SK-N-SH (cell line): ENCODE data around the gene PTPRN. TPM values are rescaled to one million over a fixed set of nuclear protein-coding genes. Genes with fewer than 3 reads are reported as not detected.

Source experiments
- CTCF ChIA-PET: fragments of 300-600, 350-600 bp; formaldehyde crosslinking; extraction: SDS; loops from one replicate; lab custom pipeline; 2021; lab: Yijun Ruan, JAX
- POLR2A ChIA-PET: fragments of 350-600 bp; sonication (Branson Sonifier 250); formaldehyde crosslinking; extraction: SDS; loops from one replicate; lab custom pipeline; 2020; ENCODE audit warnings: antibody characterized with exemption, inconsistent platforms; lab: Yijun Ruan, JAX
- DNase-seq: peaks from one replicate; pipeline ENCODE4 v3.0.0; 2012
- H2AFZ ChIP-seq: fragments of 200-600 bp; sonication (generic); 2 replicates; pipeline ENCODE4 v1.8.1; 2016; ENCODE audit warnings: antibody characterized with exemption, mild to moderate bottlenecking, low read depth
- H3F3A ChIP-seq: fragments of 200-600 bp; sonication (generic); replicated peaks from 2 replicates; pipeline ENCODE3; 2016; ENCODE audit warnings: antibody characterized with exemption, mild to moderate bottlenecking; ENCODE audit not compliant: insufficient read depth
- H3K27ac ChIP-seq, 2 experiments: fragments of 200-500 bp in 1 of 2; fragments of 200-600 bp in 1 of 2; sonication (Bioruptor generic) in 1 of 2; sonication (generic), shearing (Covaris generic) in 1 of 2; 2 replicates each; pipeline versions ENCODE4 v1.5.1 to v1.6.1; 2014 to 2016; ENCODE audit warnings: low read depth in 2 of 2, inconsistent platforms in 1 of 2, low read length in 1 of 2, mild to moderate bottlenecking in 1 of 2, mixed read lengths in 1 of 2
- H3K27me3 ChIP-seq: fragments of 200-600 bp; sonication (generic), shearing (Covaris generic); 2 replicates; pipeline ENCODE4 v1.6.1; 2016; ENCODE audit warnings: mixed run types; ENCODE audit not compliant: insufficient read depth
- H3K36me3 ChIP-seq, 2 experiments: fragments of 200-500 bp in 1 of 2; fragments of 200-600 bp in 1 of 2; sonication (Bioruptor generic) in 1 of 2; sonication (generic) in 1 of 2; replicated peaks in 1 of 2; 2 replicates each; pipeline versions ENCODE3 to v1.5.1; 2014 to 2016; ENCODE audit warnings: low read length in 1 of 2, mild to moderate bottlenecking in 1 of 2; ENCODE audit not compliant: insufficient read depth in 2 of 2, control insufficient read depth in 1 of 2
- H3K4me1 ChIP-seq, 2 experiments: fragments of 200-500 bp in 1 of 2; fragments of 200-600 bp in 1 of 2; sonication (Bioruptor generic) in 1 of 2; sonication (generic), shearing (Covaris generic) in 1 of 2; 2 replicates each; pipeline versions ENCODE4 v1.5.1 to v1.6.1; 2014 to 2016; ENCODE audit warnings: low read depth in 1 of 2, low read length in 1 of 2, mixed run types in 1 of 2; ENCODE audit not compliant: insufficient read depth in 2 of 2, control insufficient read depth in 1 of 2
- H3K4me2 ChIP-seq: fragments of 200-600 bp; sonication (generic), shearing (Covaris generic); 2 replicates; pipeline ENCODE4 v1.6.1; 2017; ENCODE audit warnings: mixed run types
- H3K4me3 ChIP-seq, 2 experiments: fragments of 200-500 bp in 1 of 2; fragments of 200-600 bp in 1 of 2; sonication (Bioruptor generic) in 1 of 2; sonication (generic), shearing (Covaris generic) in 1 of 2; 2 replicates each; pipeline versions ENCODE4 v1.5.1 to v1.8.1; 2014 to 2016; ENCODE audit warnings: low read depth in 2 of 2, inconsistent platforms in 1 of 2, low read length in 1 of 2, mild to moderate bottlenecking in 1 of 2, mixed read lengths in 1 of 2, moderate library complexity in 1 of 2
- H3K79me2 ChIP-seq: fragments of 200-600 bp; sonication (generic); 2 replicates; pipeline ENCODE4 v1.8.1; 2017; ENCODE audit warnings: mild to moderate bottlenecking; ENCODE audit not compliant: insufficient read depth
- H3K9ac ChIP-seq: fragments of 200-600 bp; sonication (generic); 2 replicates; pipeline ENCODE4 v1.6.1; 2017; ENCODE audit warnings: mixed run types
- H3K9me2 ChIP-seq: fragments of 200-600 bp; sonication (generic); 2 replicates; pipeline ENCODE4 v1.6.1; 2017; ENCODE audit warnings: mixed run types
- H3K9me3 ChIP-seq: fragments of 200-600 bp; sonication (generic); 2 replicates; pipeline ENCODE4 v1.6.1; 2017; ENCODE audit warnings: mixed run types, mild to moderate bottlenecking, moderate library complexity
- H4K20me1 ChIP-seq: fragments of 200-600 bp; sonication (generic); 2 replicates; pipeline ENCODE4 v1.6.1; 2017; ENCODE audit warnings: mild to moderate bottlenecking, mixed run types; ENCODE audit not compliant: insufficient read depth
- ELF1 ChIP-seq: IDR thresholded peaks from 2 replicates; pipeline ENCODE4 v1.4.0; 2012
- EP300 ChIP-seq, 2 experiments: IDR thresholded peaks; 2 replicates each; pipeline versions ENCODE4 v1.4.0 to v1.6.1; 2012; ENCODE audit warnings: borderline replicate concordance in 1 of 2, low read depth in 1 of 2, low read length in 1 of 2
- FOSL2 ChIP-seq: IDR thresholded peaks from 2 replicates; pipeline ENCODE4 v1.4.0; 2012; ENCODE audit warnings: low read depth, mild to moderate bottlenecking, moderate library complexity, borderline replicate concordance
- FOXJ3 ChIP-seq: sonication (generic); formaldehyde crosslinking; IDR thresholded peaks from 2 replicates; pipeline ENCODE4 v1.5.1; 2020; ENCODE audit warnings: mild to moderate bottlenecking, missing genetic modification reagents
- GATA2 ChIP-seq: sonication (generic); formaldehyde crosslinking; IDR thresholded peaks from 2 replicates; pipeline ENCODE4 v1.5.0; 2020; ENCODE audit warnings: mild to moderate bottlenecking, missing genetic modification reagents
- MEF2A ChIP-seq: IDR thresholded peaks from 2 replicates; pipeline ENCODE4 v1.4.0; 2012; ENCODE audit warnings: low read depth, borderline replicate concordance
- MXI1 ChIP-seq: IDR thresholded peaks from 2 replicates; pipeline ENCODE4 v1.6.1; 2012; ENCODE audit warnings: mild to moderate bottlenecking, low read depth, low read length, improper control_type of control experiment
- NRF1 ChIP-seq: IDR thresholded peaks from 2 replicates; pipeline ENCODE4 v1.6.1; 2012; ENCODE audit warnings: low read depth, mild to moderate bottlenecking, low read length
- POLR2AphosphoS5 ChIP-seq: IDR thresholded peaks from 2 replicates; pipeline ENCODE4 v1.6.1; 2012; ENCODE audit warnings: low read depth, low read length
- RAD21 ChIP-seq: IDR thresholded peaks from 2 replicates; pipeline ENCODE4 v1.6.1; 2012; ENCODE audit warnings: mild to moderate bottlenecking, low read length
- RCOR1 ChIP-seq: fragments of 150-350 bp; IDR thresholded peaks from 2 replicates; pipeline ENCODE4 v1.6.1; 2017; ENCODE audit warnings: antibody characterized with exemption, low read length
- RFX5 ChIP-seq: IDR thresholded peaks from 2 replicates; pipeline ENCODE4 v1.6.1; 2012; ENCODE audit warnings: mild to moderate bottlenecking, improper control_type of control experiment, low read length
- SIN3A ChIP-seq: IDR thresholded peaks from 2 replicates; pipeline ENCODE4 v1.6.1; 2012; ENCODE audit warnings: low read depth, mild to moderate bottlenecking, low read length, moderate library complexity, borderline replicate concordance
- TAF1 ChIP-seq: IDR thresholded peaks from 2 replicates; pipeline ENCODE4 v1.6.1; 2012; ENCODE audit warnings: low read depth, mild to moderate bottlenecking, low read length, moderate library complexity, borderline replicate concordance
- TCF12 ChIP-seq: IDR thresholded peaks from 2 replicates; pipeline ENCODE4 v1.4.0; 2012
- TEAD4 ChIP-seq: IDR thresholded peaks from 2 replicates; pipeline ENCODE4 v1.4.0; 2012; ENCODE audit warnings: mild to moderate bottlenecking, borderline replicate concordance; ENCODE audit not compliant: insufficient read depth
- WGBS: methylation state at CpG from one replicate; pipeline ENCODE4 v1.1.6; 2017; ENCODE audit warnings: low lambda C conversion rate; 5-methylcytosine and 5-hydroxymethylcytosine counted together
- polyA plus RNA-seq, 3 experiments: library from polyadenylated mRNA; depleted of rRNA; stranded (reverse); fragments of >200 nt; gene quantifications; 2 replicates each; pipeline ENCODE4 v1.2.3, GENCODE V29; 2012
- TF ChIP-seq, protein P1 (sequence below): IDR thresholded peaks from 2 replicates; pipeline ENCODE4 v1.4.0; 2012; ENCODE audit warnings: low read depth, borderline replicate concordance
- TF ChIP-seq, protein P2 (sequence below): IDR thresholded peaks from 2 replicates; pipeline ENCODE4 v1.6.1; 2012; ENCODE audit warnings: mild to moderate bottlenecking, low read depth, low read length, moderate library complexity
- TF ChIP-seq, protein P3 (sequence below): IDR thresholded peaks from 2 replicates; pipeline ENCODE4 v1.4.0; 2012; ENCODE audit warnings: low read depth, borderline replicate concordance
- TF ChIP-seq, protein P4 (sequence below): fragments of 150-350 bp; IDR thresholded peaks from 2 replicates; pipeline ENCODE4 v1.6.1; 2017; ENCODE audit warnings: antibody characterized with exemption, low read length, low read depth, borderline replicate concordance
- TF ChIP-seq, protein P5 (sequence below): fragments of 150-350 bp; IDR thresholded peaks from 2 replicates; pipeline ENCODE4 v1.6.1; 2016; ENCODE audit warnings: mild to moderate bottlenecking, low read depth, low read length

The PTPRN gene
- polyA plus RNA-seq, 1 of the 3 experiments (the other 2 are of a cell fraction), result 9.5 TPM

DNA sequence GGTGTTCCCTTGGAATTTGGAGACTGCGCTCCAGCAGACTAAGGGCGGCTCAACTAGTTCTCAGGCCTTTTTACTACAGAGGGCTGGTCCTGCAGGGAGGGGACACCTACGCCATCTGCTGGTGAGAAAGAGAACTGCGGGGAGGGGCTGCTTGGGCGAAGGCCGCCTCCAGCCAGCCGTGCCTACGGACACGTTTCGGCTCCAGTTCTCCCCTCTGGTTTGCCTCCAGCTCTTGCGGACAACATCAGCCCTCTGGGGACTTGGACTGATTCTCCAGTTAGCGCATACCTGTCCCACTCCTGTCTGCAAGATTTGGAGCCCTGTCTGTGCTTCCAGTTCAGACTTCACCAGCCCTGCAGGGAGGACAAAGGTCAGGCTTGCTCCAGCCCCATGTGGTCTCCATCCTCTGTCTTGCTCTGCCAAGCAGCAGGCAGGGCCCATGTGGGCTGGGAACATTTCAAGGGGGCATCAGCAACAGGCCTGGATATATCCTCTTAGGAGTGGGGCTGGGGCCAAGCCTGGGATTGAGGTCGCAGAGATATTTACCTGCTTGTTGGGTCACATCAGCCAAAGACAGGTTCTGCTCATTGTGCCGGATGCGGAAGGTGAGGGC, 10.3 kb downstream of the PTPRN start (continued):
- TF ChIP-seq RCOR1 (no peak), TCF12 (no peak), RAD21 (peak; percentile 73), TEAD4 (no peak), TAF1 (no peak), RFX5 (no peak), MXI1 (no peak; the same call in 1 of the 2 replicates)
- TF ChIP-seq, protein P1, sequence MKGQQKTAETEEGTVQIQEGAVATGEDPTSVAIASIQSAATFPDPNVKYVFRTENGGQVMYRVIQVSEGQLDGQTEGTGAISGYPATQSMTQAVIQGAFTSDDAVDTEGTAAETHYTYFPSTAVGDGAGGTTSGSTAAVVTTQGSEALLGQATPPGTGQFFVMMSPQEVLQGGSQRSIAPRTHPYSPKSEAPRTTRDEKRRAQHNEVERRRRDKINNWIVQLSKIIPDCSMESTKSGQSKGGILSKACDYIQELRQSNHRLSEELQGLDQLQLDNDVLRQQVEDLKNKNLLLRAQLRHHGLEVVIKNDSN, result no peak
- TF ChIP-seq, protein P2, sequence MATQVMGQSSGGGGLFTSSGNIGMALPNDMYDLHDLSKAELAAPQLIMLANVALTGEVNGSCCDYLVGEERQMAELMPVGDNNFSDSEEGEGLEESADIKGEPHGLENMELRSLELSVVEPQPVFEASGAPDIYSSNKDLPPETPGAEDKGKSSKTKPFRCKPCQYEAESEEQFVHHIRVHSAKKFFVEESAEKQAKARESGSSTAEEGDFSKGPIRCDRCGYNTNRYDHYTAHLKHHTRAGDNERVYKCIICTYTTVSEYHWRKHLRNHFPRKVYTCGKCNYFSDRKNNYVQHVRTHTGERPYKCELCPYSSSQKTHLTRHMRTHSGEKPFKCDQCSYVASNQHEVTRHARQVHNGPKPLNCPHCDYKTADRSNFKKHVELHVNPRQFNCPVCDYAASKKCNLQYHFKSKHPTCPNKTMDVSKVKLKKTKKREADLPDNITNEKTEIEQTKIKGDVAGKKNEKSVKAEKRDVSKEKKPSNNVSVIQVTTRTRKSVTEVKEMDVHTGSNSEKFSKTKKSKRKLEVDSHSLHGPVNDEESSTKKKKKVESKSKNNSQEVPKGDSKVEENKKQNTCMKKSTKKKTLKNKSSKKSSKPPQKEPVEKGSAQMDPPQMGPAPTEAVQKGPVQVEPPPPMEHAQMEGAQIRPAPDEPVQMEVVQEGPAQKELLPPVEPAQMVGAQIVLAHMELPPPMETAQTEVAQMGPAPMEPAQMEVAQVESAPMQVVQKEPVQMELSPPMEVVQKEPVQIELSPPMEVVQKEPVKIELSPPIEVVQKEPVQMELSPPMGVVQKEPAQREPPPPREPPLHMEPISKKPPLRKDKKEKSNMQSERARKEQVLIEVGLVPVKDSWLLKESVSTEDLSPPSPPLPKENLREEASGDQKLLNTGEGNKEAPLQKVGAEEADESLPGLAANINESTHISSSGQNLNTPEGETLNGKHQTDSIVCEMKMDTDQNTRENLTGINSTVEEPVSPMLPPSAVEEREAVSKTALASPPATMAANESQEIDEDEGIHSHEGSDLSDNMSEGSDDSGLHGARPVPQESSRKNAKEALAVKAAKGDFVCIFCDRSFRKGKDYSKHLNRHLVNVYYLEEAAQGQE, result no peak

DNA sequence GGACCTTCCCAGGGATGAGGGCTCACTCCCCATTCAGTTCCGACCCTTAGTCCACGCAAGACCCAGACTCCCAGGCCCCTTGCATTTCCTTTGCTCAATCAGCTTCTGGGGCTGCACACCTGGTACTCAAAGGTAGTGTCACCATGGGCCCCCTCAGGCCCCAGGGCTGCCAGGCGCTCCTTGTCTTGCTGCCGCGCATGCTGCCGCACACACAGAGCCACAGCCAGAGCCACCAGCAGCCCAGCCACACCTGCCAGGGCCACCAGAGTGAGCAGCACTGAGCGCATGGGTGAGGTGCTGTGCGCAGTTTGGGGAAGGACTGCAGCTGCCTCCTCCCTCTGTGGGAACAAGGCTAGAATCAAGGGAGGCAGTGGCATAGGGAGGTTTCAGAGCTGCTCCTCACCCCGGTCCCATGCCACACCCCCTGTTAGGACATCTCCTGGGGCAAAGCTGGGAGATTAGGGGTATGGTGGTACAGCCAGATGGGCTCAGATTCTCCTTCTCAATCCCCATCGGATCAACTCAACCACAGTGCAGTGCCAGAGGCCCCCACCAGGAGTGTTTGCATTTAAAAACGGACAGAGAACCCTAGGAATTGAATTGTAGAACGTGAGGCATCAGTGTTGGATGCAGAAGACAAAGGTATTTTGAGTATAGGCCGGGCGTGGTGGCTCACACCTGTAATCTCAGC, 11.3 kb downstream of the PTPRN start:
- no peak for DNase-seq
- no peak for TF ChIP-seq TCF12
- no peak for TF ChIP-seq MEF2A
- no peak for TF ChIP-seq POLR2AphosphoS5
- TF ChIP-seq MXI1, result no peak
- no peak for TF ChIP-seq TAF1
- no peak for TF ChIP-seq NRF1
- TF ChIP-seq EP300 (IDR thresholded peaks at IDR 0.05; ENCODE audit: borderline replicate concordance in 1 of 2, low read depth in 1 of 2, low read length in 1 of 2), result no peak
- TF ChIP-seq SIN3A, result no peak
- TF ChIP-seq, protein P3, sequence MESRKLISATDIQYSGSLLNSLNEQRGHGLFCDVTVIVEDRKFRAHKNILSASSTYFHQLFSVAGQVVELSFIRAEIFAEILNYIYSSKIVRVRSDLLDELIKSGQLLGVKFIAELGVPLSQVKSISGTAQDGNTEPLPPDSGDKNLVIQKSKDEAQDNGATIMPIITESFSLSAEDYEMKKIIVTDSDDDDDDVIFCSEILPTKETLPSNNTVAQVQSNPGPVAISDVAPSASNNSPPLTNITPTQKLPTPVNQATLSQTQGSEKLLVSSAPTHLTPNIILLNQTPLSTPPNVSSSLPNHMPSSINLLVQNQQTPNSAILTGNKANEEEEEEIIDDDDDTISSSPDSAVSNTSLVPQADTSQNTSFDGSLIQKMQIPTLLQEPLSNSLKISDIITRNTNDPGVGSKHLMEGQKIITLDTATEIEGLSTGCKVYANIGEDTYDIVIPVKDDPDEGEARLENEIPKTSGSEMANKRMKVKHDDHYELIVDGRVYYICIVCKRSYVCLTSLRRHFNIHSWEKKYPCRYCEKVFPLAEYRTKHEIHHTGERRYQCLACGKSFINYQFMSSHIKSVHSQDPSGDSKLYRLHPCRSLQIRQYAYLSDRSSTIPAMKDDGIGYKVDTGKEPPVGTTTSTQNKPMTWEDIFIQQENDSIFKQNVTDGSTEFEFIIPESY, result no peak
- TF ChIP-seq GATA2 (CRISPR knock-in tag), result no peak
- TF ChIP-seq ELF1, result no peak
- TF ChIP-seq, protein P4, sequence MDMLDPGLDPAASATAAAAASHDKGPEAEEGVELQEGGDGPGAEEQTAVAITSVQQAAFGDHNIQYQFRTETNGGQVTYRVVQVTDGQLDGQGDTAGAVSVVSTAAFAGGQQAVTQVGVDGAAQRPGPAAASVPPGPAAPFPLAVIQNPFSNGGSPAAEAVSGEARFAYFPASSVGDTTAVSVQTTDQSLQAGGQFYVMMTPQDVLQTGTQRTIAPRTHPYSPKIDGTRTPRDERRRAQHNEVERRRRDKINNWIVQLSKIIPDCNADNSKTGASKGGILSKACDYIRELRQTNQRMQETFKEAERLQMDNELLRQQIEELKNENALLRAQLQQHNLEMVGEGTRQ, result no peak
- TF ChIP-seq, protein P5, sequence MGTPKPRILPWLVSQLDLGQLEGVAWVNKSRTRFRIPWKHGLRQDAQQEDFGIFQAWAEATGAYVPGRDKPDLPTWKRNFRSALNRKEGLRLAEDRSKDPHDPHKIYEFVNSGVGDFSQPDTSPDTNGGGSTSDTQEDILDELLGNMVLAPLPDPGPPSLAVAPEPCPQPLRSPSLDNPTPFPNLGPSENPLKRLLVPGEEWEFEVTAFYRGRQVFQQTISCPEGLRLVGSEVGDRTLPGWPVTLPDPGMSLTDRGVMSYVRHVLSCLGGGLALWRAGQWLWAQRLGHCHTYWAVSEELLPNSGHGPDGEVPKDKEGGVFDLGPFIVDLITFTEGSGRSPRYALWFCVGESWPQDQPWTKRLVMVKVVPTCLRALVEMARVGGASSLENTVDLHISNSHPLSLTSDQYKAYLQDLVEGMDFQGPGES, result no peak
- no peak for TF ChIP-seq RFX5
- no peak for TF ChIP-seq FOXJ3 (CRISPR knock-in tag)
- TF ChIP-seq RAD21, result no peak
- TF ChIP-seq FOSL2, result no peak

More for the DNA sequence above, 11.3 kb downstream of the PTPRN start:
- POLR2A ChIA-PET, result interaction anchor here (1.9 kb wide), 1 partner anchor 121 kb away, joined by 4 read pairs; the partner anchor contains the start of gene CNPPD1
- CTCF ChIA-PET, result interaction anchor here (0.7 to 6.7 kb wide), 21 partner anchors 10 to 138 kb away, joined by 3 to 72 read pairs (median 6); partner anchors contain the start of genes ABCB6, ANKZF1, ATG9A and CNPPD1
- no peaks in the 10 kb centered on the region for H3K79me2 ChIP-seq
- WGBS, result 66% methylated on average over 9 of the region's 14 CpGs
- H4K20me1 ChIP-seq, result no peaks in the 10 kb centered on the region
- no peak overlapping the region for H3K4me3 ChIP-seq
- H3F3A ChIP-seq, result no peaks in the 10 kb centered on the region
- no peaks in the 10 kb centered on the region for H3K27me3 ChIP-seq
- no peaks in the 10 kb centered on the region for H3K9me3 ChIP-seq
- no peaks in the 10 kb centered on the region for H3K36me3 ChIP-seq
- peaks cover 0 to 7% of the 10 kb centered on the region in 2 experiments; a peak in 1 of 4 replicates for H3K4me1 ChIP-seq
- H3K9ac ChIP-seq, result no peak overlapping the region
- H2AFZ ChIP-seq, result no peak overlapping the region
- H3K27ac ChIP-seq, result no peak overlapping the region
- no peak overlapping the region for H3K4me2 ChIP-seq
- no peaks in the 10 kb centered on the region for H3K9me2 ChIP-seq
